ENCODE data around the gene MT1A.
A peak's percentile ranks its signal among the peaks of the same experiment; 100 is the strongest.

MT1A gene

DNA sequence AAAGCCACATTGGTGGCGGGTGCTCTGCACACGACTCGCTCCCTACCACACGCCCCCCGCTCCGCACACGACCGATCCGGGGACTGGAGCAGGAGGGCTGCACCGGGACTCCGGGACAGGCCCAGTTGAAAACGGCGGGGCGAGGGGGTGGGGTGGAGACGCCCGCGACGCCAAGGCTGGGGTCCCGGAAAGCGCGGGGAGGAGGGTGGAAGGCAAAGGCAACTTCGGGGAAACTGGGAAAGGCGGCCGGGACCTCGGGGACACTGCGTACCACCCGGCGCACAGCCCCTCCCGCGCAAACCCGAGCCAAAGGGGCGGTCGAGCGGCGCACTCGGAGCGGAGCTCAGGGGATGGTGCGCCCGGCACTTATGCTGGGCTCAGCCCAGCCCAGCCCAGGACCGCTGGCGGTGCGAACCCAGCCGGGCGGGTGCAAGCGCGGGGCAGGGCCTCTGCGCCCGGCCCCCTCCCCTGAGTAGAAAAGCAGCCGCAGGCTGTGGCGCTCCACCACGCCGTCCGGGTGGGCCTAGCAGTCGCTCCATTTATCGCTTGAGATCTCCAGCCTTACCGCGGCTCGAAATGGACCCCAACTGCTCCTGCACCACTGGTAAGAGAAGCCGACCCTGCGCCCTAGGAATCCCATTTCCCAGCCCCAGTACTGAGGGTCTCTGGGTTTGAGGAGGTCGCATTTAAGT, 6.2 kb upstream of the MT1A start, which contains the start of gene MT1M:
Gene MT1M, plus strand, starts transcription at position 504 of the 692 bp plus-strand sequence. Its CDS starts 73 bp downstream, at position 577.
- no peak for DNase-seq

DNA sequence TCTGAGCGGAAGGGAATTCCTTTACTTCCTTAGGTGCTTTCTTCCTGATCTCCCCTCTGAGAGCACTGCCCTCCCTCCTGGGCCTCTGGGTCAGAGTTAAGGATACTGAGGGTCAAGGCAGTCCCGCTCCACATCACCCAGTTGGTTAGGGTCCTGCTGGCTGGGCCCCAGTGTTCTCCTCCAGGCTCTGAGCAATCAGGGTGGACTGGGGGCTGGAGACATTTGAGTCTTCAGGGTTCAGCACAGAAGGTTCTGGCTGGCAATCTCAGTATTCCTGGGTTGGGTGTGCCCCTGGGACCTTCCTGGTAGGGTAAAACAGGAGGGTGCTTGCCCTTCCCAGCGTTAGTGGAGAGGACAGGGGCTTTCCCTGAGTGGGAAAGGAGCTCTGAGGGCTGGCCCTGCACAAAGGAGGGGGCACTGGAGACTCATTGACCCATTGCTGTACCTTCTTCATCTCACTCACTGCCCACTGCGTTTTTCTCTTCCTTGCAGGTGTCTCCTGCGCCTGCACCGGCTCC, 5.6 kb upstream of the MT1A start:
- no peak for DNase-seq

DNA sequence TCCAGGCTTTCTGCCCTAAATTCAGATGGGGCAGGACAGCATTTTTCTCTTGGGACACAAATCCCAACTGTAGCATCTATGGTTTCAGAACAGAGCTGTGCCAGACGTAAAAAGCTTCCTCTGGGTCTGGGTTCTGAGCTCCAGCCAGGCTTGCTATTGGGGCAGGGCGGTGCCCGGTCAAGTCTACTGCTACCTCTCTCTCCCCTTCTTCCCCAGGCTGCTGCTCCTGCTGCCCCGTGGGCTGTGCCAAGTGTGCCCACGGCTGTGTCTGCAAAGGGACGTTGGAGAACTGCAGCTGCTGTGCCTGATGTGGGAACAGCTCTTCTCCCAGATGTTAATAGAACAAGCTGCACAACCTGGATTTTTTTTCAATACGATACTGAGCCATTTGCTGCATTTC, 4.9 kb upstream of the MT1A start:
- no peak for DNase-seq

DNA sequence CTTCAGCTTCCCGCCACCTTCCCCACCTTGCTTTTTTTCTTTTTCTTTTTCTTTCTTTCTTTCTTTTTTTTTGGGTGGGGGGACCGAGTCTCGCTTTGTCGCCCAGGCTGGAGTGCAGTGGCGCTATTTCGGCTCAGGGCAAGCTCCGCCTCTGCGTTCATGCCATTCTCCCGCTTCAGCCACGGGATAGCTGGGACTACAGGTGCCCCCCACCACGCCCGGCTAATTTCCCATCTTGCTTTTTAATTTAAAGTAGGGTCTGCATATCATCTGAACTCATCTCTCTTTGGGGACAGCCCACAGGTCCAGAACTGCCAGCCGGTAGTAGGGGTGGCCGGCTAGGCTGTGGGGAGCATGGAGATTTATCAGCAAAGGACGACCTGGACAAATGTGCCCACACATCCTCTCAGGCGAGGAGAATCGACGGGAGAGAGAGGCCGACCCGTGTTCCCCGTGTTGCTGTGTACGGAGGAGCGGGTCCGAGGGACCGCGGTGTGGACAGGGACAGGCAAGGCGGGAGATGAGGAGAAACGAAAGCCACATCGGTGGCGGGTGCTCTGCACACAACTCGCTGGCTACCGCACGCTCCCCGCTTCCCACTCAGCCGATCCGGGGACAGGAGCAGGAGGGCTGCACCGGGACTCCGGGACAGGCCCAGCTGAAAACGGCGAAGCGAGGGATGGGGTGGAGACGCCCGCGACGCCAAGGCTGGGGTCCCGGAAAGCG, 3.6 kb upstream of the MT1A start:
- DNase-seq, result no peak

DNA sequence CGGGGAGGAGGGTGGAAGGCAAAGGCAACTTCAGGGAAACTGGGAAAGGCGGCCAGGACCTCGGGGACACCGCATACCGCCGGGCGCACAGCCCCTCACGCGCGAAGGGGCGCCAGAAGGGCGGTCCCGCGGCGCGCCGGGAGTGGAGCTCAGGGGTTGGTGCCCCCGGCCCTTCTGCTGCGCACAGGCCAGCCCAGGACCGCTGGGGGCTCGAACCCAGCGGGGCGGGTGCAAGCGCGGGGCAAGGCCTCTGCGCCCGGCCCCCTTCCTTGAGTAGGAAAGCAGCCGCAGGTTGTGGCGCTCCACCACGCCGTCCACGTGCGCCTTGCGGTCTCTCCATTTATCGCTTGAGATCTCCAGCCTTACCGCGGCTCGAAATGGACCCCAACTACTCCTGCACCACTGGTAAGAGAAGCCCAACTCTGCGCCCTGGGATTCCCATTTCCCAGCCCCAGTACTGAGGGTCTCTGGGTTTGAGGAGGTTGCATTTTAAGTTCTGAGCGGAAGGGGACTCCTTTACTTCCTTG, 3.0 kb upstream of the MT1A start:
- DNase-seq, result no peak

DNA sequence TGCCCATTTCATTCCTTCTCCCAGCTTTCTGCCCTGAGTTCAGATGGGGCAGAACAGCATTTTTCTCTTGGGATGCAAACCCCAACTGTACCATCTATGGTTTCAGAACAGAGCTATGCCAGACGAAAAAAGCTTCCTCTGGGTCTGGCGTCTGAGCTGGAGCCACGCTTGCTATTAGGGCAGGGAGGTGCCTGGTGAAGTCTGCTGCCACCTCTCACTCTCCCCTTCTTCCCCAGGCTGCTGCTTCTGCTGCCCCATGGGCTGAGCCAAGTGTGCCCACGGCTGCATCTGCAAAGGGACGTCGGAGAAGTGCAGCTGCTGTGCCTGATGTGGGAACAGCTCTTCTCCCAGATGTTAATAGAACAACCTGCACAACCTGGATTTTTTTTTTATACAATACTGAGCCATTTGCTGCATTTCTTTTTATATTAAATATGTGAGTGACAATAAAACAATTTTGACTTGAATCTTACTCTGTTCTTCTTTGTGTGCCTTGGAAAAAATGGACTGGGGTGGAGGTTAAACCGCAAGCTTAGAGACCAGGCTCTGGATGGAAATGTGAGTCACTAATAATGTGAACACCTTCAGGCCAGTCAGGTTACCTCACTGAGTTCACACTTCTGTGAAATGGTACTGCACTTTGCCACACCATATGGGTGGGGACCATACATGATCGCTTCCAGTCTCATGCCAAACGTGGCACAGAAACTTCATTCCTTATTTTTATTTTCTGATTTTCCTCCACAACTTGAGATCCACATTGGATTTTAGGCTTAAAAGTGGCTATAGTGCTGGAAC, 1.7 kb upstream of the MT1A start:
- DNase-seq, result no peak

DNA sequence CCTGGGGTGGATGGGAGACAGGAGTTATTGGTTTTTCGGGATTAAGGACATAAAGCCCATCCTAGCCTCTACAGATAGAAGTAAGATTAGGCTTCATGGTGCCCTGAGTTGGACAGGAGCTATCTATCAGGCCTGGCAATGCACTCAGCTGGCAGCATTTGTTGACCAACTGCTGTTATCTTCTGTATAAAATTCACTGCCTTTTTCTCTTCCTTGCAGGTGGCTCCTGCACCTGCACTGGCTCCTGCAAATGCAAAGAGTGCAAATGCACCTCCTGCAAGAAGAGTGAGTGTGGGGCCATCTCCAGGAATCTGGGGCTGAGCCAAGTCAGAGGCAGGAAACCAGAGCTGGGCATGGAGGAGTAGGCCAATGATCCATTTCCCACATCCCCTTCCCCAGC, 579 bp downstream of the MT1A start:
- no peak for DNase-seq

DNA sequence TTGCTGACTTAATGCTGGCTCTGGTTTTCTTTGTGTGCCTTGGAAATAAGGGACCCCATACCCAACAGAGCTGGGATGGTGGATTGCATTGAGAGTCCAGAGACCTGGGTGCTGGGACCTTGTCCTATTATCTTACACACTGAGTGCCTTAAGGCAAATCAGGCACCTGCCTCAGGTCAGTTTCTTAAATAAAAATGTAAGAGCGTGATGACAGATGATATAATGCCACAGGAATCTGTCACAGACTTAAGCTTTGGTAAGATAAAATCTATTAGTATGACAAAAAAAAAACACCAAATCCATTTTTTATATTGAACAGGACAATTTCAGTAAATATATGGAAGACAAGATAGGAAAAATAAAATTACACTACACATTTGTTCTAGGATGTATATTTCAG, 1.6 kb downstream of the MT1A start:
- DNase-seq, result no peak

DNA sequence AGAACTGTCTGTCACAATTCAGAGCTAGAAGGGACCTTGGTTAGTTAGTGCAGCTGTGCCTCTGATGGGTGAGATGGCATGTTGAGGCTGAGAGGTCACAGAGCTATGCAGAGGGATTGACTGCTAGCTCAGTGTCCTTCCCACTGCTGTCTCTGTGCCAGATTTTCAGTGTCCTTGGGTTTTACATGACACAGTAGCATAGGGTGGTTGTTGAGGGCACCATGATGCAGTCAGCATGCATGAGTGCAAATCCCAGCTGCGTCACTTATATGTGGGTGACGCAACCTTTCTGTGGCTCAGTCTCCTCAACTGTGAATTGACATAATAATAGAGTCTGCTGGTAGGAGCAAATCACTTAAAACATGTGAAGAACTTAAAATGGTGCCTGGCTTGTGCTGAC, 2.7 kb downstream of the MT1A start:
- no peak for DNase-seq

DNA sequence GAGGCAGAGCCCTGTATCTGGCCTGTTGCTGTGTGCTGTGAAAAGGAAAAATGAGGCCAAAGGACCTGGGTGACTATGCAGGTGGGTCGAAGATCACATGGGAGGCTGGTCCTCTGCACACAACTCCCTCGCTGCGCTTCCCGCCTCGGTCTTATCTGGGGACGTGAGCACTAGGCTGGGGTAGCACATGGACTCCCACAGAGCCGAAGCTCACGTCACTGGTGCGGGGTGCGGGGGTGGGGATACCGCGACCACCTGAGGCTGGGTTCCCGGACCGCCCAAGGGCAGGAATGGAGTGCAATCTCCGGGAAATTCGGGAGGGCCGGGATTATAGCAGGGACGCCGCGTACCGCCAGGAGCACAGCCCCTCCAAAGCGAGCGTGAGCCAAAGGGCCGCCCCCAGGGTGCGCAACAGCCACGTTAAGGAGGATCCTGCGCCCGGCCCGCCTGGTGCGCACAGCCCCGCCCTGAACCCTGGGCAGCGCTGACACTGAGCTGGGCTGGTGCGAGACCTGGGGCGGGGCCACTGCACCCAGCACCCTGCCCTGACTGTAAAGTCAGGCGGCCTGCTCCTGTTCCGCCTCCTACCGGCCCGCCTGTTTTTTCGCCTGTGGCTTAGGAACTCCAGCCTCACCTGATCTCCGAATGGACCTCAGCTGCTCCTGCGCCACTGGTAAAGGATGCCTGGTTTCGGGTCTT, 4.8 kb downstream of the MT1A start:
- DNase-seq, result peak; percentile 80 to 85

DNA sequence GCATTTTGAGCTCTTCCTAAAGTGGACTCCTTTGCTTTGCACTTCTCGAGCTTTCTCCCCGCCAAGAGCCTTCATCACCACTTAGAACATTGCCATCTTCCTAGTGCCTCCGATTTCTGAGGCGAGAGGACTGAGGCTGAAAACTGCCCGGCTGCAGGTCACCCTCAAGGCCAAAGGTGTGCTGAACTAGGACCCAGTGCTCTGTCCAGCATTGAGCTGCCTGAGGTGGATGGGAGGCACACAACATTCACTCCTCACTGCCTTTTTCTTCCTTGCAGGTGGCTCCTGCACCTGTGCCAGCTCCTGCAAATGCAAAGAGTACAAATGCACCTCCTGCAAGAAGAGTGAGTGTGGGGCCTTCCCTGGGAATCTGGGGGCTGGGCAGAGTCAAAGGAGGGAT, 5.4 kb downstream of the MT1A start:
- DNase-seq, result no peak

DNA sequence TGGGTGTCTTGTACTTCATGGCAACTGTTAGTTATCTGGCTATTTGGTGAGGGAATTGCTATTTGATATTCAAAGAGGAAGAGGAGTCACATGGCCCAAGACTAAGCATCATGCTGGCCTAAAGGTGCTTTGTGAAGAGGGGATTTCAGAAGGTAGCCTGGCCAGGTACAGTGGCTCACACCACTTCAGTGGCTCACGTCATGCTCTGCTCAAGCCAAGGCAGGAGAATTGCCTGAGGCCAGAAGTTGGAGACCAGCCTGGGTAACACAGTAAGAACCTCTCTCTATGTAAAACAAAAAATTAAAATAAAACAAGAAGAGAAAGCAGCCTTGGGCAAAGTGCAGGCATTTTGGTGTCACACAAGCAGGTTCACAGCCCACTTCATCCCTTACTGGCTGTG, 6.8 kb downstream of the MT1A start:
- no peak for DNase-seq

DNA sequence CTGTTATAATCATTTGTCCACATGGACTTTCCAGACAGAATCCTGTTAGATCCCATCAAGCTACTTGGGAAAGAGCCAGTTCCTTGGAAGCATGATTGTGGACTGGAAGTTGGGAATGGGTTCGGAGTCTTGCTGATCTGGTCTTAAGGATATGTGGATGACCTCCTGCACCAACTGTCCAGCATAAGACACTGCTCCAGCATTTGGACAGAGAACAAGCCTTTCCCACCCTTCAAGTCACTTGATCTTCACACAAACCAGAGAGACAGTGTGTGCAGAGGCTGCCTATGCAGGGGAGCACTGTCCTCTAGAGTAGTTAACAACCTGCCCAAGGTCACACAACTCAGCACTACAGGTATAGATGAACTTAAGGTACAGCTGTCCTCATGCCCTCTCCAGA, 7.4 kb downstream of the MT1A start:
- no peak for DNase-seq

DNA sequence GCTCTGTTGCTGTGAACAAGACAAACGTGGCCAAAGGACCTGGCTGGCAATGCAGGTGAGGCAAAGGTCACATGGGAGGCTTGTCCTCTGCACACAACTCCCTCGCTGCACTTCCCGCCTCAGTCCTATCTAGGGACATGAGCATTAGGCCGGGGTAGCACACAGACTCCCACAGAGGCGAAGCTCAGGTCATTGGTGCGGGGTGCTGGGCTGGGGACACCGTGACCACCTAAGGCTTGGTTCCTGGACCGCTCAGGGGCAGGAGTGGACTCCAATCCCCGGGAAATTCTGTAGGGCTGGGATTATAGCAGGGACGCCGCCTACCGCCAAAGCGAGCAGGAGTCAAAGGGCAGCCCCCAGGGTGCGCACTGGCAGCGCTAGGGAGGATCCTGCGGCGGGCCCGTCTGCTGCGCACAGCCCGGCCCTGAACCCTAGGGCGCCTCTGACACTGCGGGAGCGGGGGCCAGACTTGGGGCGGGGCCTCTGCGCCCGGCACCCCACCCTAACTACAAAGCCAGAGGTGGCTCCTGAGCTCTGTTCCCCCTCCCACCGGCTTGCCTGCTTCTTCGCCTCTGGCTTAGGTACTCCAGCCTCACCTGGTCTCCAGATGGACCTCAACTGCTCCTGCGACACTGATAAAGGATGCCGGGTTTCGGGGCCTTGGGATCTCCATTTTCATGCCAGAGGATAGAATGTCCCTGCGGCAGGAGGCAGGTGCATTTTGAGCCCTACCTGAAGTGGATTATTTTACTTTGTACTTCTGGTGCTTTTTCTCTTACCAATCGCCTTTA, 9.4 kb downstream of the MT1A start:
- DNase-seq, result no peak

DNA sequence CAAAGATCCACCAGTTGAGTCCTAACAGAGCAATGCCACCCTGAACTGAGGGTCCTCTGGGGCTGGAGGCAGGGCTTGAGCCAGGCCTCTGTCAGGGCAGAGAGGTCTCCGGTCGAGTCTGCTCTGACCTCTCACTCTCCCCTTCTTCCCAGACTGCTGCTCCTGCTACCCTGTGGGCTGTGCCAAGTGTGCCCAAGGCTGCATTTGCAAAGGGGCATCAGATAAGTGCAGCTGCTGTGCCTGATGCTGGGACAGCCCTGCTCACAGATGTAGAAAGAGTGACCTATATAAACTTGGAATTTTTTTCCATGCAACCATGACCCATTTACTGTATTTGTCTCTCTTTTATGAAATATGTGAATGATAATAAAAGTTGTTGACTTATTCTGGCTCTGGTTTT, 10.8 kb downstream of the MT1A start:
- no peak for DNase-seq

DNA sequence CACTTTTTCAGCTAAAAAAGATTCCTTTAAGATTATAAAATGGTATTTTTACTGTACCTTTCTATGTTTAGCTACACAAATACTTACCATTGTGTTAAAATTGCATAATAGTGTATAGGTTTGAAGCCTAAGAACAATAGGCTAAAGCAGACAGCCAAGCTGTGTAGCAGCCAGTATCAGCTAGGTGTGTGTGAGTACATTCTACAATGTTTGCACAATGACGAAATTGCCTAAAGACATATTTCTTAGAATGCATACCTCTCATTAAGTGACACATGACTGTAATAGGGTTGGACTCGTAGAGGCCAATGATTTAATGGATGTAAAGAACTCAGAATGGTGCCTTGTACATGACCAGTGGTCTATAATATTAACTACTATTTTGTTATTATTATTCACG, 11.4 kb downstream of the MT1A start:
- DNase-seq, result no peak

DNA sequence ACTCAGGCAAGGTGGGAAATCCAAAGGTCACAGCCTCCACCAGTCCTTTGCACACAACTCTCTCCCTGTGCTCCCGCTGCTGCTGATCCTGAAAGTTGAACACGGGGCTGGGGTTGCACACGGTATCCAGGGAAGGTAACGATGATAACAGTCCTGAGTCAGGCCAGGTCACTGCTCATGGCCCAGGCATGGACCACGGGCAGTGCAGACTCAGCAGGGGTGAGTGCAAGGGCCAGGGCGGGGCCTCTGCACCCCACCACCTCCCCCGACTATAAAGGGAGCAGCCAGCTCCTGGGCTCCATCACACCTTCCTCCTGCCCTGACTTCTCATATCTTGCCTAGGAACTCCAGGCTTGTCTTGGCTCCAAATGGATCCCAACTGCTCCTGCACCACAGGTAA, 13.1 kb downstream of the MT1A start, which contains the start of gene MT1B:
Gene MT1B, plus strand, starts transcription at position 301 of the 400 bp plus-strand sequence. Its CDS starts 68 bp downstream, at position 369.
- DNase-seq, result no peak

DNA sequence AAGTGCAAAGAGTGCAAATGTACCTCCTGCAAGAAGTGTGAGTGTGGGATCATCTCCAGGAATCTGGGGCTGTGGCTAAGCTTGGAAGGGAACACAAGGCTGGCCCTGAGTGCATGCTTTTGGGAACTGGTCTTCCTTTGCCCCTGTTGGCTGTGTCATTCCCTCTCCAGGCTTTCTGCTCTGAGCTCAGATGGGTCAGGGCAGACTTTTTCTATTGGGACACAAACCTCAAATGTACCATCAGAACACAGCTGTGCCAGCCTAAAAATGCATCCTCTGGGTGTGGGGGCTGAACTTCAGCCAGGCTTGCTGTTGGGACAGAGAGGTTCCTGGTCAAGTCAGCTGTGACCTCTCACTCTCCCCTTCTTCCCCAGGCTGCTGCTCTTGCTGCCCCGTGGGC, 14.1 kb downstream of the MT1A start:
- no peak for DNase-seq

DNA sequence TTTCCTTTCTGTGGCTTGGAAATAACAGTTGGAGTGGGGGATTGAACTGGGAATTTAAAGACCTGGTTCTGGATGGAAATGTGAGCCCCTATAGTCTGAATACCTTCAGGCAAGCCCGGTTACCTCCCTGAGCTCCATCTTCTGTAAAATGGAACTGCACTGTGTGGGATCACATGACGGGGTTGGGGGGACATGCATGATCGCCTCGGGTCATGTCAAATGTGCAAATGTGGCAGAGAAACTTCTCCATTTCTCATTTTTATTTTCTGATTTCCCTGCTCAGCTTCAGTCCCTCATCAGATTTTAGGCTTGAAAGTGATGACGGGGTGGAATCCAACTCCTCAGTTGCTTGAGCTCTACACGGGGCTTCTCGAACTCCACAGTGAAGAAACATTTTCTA, 14.8 kb downstream of the MT1A start:
- DNase-seq, result no peak

DNA sequence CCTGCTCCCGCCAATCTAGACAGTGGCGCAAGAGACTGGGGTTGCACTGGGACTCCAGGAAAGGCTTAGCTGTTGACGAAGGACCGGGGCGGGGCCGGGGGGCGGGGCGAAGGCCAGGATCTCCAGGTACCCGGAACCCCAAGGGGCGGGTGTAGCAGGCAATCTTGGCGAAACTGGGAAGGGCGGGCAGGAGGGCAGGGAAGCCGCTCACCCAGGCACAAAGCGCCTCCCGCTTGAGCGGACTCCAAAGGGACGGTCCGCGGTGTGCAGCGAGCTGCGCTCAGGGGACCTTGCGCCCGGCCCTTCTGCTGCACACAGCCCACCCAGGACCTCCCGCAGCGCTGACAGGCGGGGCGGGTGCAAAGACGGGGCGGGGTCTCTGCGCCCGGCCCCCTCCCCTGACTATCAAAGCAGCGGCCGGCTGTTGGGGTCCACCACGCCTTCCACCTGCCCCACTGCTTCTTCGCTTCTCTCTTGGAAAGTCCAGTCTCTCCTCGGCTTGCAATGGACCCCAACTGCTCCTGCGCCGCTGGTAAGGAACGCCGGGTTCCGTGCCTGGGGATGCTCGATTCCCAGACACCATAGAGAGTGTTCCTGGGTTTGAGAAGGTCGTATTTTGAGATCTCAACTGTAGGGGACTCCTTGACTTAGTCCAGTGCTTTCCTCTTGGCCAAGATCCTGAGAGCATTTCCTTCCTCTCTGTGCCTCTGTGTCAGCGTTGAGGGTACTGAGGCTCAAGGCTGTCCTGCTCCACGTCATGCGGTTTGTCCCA, 19.3 kb downstream of the MT1A start, which contains the start of gene MT1F:
Gene MT1F, plus strand, starts transcription at position 405 of the 772 bp plus-strand sequence. Its CDS starts 100 bp downstream, at position 505.
- peak; percentile 73 to 82 for DNase-seq

All from inflammatory macrophage (primary cell).